ENCODE data around the gene PSMC3IP.

DNA sequence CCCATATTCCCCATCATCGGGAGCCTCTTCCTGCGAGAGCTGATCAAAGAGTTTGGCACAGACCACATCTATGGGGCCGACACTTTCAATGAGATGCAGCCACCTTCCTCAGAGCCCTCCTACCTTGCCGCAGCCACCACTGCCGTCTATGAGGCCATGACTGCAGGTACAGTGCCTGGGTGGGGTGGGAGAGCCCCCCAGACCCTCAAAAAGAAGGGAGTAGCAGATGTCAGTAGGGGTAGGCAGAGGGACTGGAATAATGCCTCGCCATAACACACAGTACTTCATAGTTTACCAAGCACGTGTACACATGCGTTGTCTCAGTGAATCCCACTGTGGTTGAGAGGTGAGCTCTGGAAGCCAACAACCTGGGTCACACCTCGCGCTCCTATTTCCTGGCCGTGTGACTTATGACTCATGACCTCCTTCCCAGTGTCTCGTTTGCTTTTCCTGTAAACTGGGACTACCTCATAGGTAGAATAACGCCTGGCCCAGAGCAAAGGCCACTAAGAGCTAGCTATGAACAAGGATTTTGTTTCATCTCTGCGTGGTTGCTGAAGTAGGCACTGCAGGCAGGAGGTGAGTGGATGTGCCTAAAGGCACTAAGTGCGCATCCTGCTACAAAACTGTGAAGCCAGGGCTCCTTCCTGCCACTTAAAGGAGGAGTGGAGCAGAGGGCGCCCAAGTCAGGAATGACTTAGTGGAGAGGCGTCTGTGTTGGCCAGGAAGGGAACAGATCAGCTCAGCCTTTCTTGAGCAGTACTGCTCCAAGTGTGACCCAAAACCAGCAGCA is 36.3 kb downstream of the PSMC3IP start:
- no peak for TF ChIP-seq CTCF (IDR thresholded peaks at IDR 0.05)
- TF ChIP-seq POLR2A (IDR thresholded peaks at IDR 0.05) = no peak
